ENCODE results near the gene LCE2C. TPM values are rescaled to one million over a fixed set of nuclear protein-coding genes. Genes with fewer than 3 reads are reported as not detected.

Gene LCE2C
- polyA plus RNA-seq, 1 of the 3 experiments (the other 2 are of a cell fraction) = not detected

GRCh38 chr1:152667648-152668047 is 7.4 kb upstream of the LCE2C start:
- ChIA-PET POLR2A (no interaction called here), CTCF (interaction anchor here (1.0 kb wide), 1 partner anchor 14 kb away, joined by 3 read pairs; no protein-coding TSS in a partner anchor)
- no peak overlapping the region for H3K9ac ChIP-seq
- H4K20me1 ChIP-seq (ENCODE audit: insufficient read depth) = no peaks in the 10 kb centered on the region
- no peak overlapping the region for H2AFZ ChIP-seq (ENCODE audit: low read depth)
- no peaks in the 10 kb centered on the region for H3K36me3 ChIP-seq (replicated peaks in 1 of 2; ENCODE audit: control insufficient read depth in 1 of 2, insufficient read depth in 2 of 2, low read length in 1 of 2)
- no peaks in the 10 kb centered on the region for H3K79me2 ChIP-seq (ENCODE audit: insufficient read depth)
- no peak overlapping the region for H3K4me2 ChIP-seq
- H3K9me3 ChIP-seq = no peaks in the 10 kb centered on the region
- H3F3A ChIP-seq (replicated peaks; ENCODE audit: insufficient read depth) = no peaks in the 10 kb centered on the region
- H3K9me2 ChIP-seq = no peaks in the 10 kb centered on the region
- TF ChIP-seq IRF3 (IDR thresholded peaks at IDR 0.05; ENCODE audit: low read depth, low read length) = no peak
- H3K4me1 ChIP-seq (ENCODE audit: control insufficient read depth in 1 of 2, insufficient read depth in 2 of 2, low read depth in 1 of 2, low read length in 1 of 2) = no peaks in the 10 kb centered on the region
- H3K27ac ChIP-seq (ENCODE audit: low read depth in 2 of 2, low read length in 1 of 2) = no peak overlapping the region
- no peaks in the 10 kb centered on the region for H3K27me3 ChIP-seq (ENCODE audit: insufficient read depth)
- no peak for DNase-seq
- 3% methylated on average over 5 of the region's 5 CpGs for WGBS (ENCODE audit: low lambda C conversion rate)
- no peak overlapping the region for H3K4me3 ChIP-seq (ENCODE audit: low read depth in 2 of 2, low read length in 1 of 2)

- no peak overlapping the region for H3K9ac ChIP-seq
- no peak overlapping the region for H3K4me3 ChIP-seq (ENCODE audit: low read depth in 2 of 2, low read length in 1 of 2)
- no peaks in the 10 kb centered on the region for H3K79me2 ChIP-seq (ENCODE audit: insufficient read depth)
- no peak overlapping the region for H3K27ac ChIP-seq (ENCODE audit: low read depth in 2 of 2, low read length in 1 of 2)
- H3K4me2 ChIP-seq = no peak overlapping the region
- no peak for DNase-seq
- TF ChIP-seq GATA2 (CRISPR knock-in tag; IDR thresholded peaks at IDR 0.05) = no peak
- no peaks in the 10 kb centered on the region for H3K27me3 ChIP-seq (ENCODE audit: insufficient read depth)
- H3K4me1 ChIP-seq (ENCODE audit: control insufficient read depth in 1 of 2, insufficient read depth in 2 of 2, low read depth in 1 of 2, low read length in 1 of 2) = no peaks in the 10 kb centered on the region
- no peaks in the 10 kb centered on the region for H3K9me3 ChIP-seq
- ChIA-PET POLR2A (no interaction called here), CTCF (no interaction called here)
- no peaks in the 10 kb centered on the region for H4K20me1 ChIP-seq (ENCODE audit: insufficient read depth)
- H3F3A ChIP-seq (replicated peaks; ENCODE audit: insufficient read depth) = no peaks in the 10 kb centered on the region
- no peaks in the 10 kb centered on the region for H3K36me3 ChIP-seq (replicated peaks in 1 of 2; ENCODE audit: control insufficient read depth in 1 of 2, insufficient read depth in 2 of 2, low read length in 1 of 2)
- WGBS (ENCODE audit: low lambda C conversion rate) = 0% methylated on average over 2 of the region's 2 CpGs
- H2AFZ ChIP-seq (ENCODE audit: low read depth) = no peak overlapping the region
- no peaks in the 10 kb centered on the region for H3K9me2 ChIP-seq
Observed at GRCh38 chr1:152673016-152673415, 2.1 kb upstream of the LCE2C start.

- Histone ChIP-seq H3K9me2 (no peaks in the 10 kb centered on the region), H4K20me1 (ENCODE audit: insufficient read depth) (no peaks in the 10 kb centered on the region), H3F3A (replicated peaks; ENCODE audit: insufficient read depth) (no peaks in the 10 kb centered on the region), H3K9ac (no peak overlapping the region), H3K9me3 (no peaks in the 10 kb centered on the region), H3K4me3 (ENCODE audit: low read depth in 2 of 2, low read length in 1 of 2) (no peak overlapping the region), H3K4me2 (no peak overlapping the region), H3K36me3 (replicated peaks in 1 of 2; ENCODE audit: control insufficient read depth in 1 of 2, insufficient read depth in 2 of 2, low read length in 1 of 2) (no peaks in the 10 kb centered on the region), H3K27ac (ENCODE audit: low read depth in 2 of 2, low read length in 1 of 2) (no peak overlapping the region), H3K79me2 (ENCODE audit: insufficient read depth) (no peaks in the 10 kb centered on the region), H3K27me3 (ENCODE audit: insufficient read depth) (no peaks in the 10 kb centered on the region), H2AFZ (ENCODE audit: low read depth) (no peak overlapping the region), H3K4me1 (ENCODE audit: control insufficient read depth in 1 of 2, insufficient read depth in 2 of 2, low read depth in 1 of 2, low read length in 1 of 2) (no peaks in the 10 kb centered on the region)
- ChIA-PET POLR2A (no interaction called here), CTCF (no interaction called here)
- no peak for DNase-seq
- WGBS (ENCODE audit: low lambda C conversion rate) = no CpG with 5 or more reads among the region's 6 CpGs
- TF ChIP-seq JUND (IDR thresholded peaks at IDR 0.05) = no peak
- TF ChIP-seq RAD21 (IDR thresholded peaks at IDR 0.05; ENCODE audit: low read length) = no peak
- no peak for TF ChIP-seq IRF3 (IDR thresholded peaks at IDR 0.05; ENCODE audit: low read depth, low read length)
- TF ChIP-seq RCOR1 (IDR thresholded peaks at IDR 0.05; ENCODE audit: low read length) = no peak
- no peak for TF ChIP-seq REST (IDR thresholded peaks at IDR 0.05; ENCODE audit: low read depth, low read length)
- no peak for TF ChIP-seq NFIC (IDR thresholded peaks at IDR 0.05; ENCODE audit: borderline replicate concordance)
- TF ChIP-seq ELF1 (IDR thresholded peaks at IDR 0.05) = no peak
- TF ChIP-seq CTCF (IDR thresholded peaks at IDR 0.05) = no peak
- TF ChIP-seq SMC3 (IDR thresholded peaks at IDR 0.05; ENCODE audit: low read depth, low read length) = no peak
- TF ChIP-seq GATA2 (CRISPR knock-in tag; IDR thresholded peaks at IDR 0.05) = no peak
- TF ChIP-seq USF2 (IDR thresholded peaks at IDR 0.05; ENCODE audit: borderline replicate concordance, low read depth, low read length) = no peak
- TF ChIP-seq FOSL2 (IDR thresholded peaks at IDR 0.05; ENCODE audit: borderline replicate concordance, low read depth) = no peak
- TF ChIP-seq TCF12 (IDR thresholded peaks at IDR 0.05) = no peak
- TF ChIP-seq CHD2 (IDR thresholded peaks at IDR 0.05; ENCODE audit: low read length, partially characterized antibody) = no peak
Observed at GRCh38 chr1:152679459-152679858, 4.4 kb downstream of the LCE2C start.

Measured in SK-N-SH (cell line).